Upper lobe of right lung (tissue), 1 donor: Measurements from ENCODE around the gene ALK. TPM values are rescaled to one million over a fixed set of nuclear protein-coding genes. Genes with fewer than 3 reads are reported as not detected.

Experiments used
- ATAC-seq: fragments of 200-7000 bp; cut with Tn5 transposase; one replicate; pipeline ENCODE4 v1.9.1; 2020; ENCODE audit warnings: mild to moderate bottlenecking, moderate library complexity
- DNase-seq: peaks from one replicate; pipeline ENCODE4 v3.0.0-alpha.2; 2020
- H3K27ac ChIP-seq: fragments of 200-600 bp; one replicate; pipeline ENCODE4 v1.8.0; 2022
- H3K27me3 ChIP-seq: fragments of 200-600 bp; one replicate; pipeline ENCODE4 v1.8.0; 2022; ENCODE audit warnings: mild to moderate bottlenecking
- H3K36me3 ChIP-seq: fragments of 200-600 bp; one replicate; pipeline ENCODE4 v1.8.0; 2022
- H3K4me1 ChIP-seq: fragments of 200-600 bp; one replicate; pipeline ENCODE4 v1.8.0; 2022
- H3K4me3 ChIP-seq: fragments of 200-600 bp; one replicate; pipeline ENCODE4 v1.8.0; 2022; ENCODE audit warnings: mild to moderate bottlenecking
- H3K9me3 ChIP-seq: fragments of 200-600 bp; one replicate; pipeline ENCODE4 v1.8.0; 2022
- intact Hi-C: fragments of 100-400 bp; cut with DNase I; formaldehyde crosslinking; loops from one replicate; pipeline ENCODE4 v1.11.0; 2022
- total RNA-seq: library from RNA; stranded (reverse); fragmentation: NEBNext Ultra II Directional; extraction: Animal tissue kit (Norgen Biotek cat#: 25700); gene quantifications from one replicate; pipeline ENCODE4 v1.2.1, GENCODE V29; 2021
- TF ChIP-seq, protein P1 (sequence below): fragments of 200-600 bp; IDR thresholded peaks from one replicate; pipeline ENCODE4 v1.8.0; 2022; ENCODE audit warnings: antibody characterized with exemption
- donor health status: DM: no; HTN: yes; CAD: no; lungs with severe emphysema.

The ALK gene
- total RNA-seq, 1 donor from 2014 or later, result not detected

DNA sequence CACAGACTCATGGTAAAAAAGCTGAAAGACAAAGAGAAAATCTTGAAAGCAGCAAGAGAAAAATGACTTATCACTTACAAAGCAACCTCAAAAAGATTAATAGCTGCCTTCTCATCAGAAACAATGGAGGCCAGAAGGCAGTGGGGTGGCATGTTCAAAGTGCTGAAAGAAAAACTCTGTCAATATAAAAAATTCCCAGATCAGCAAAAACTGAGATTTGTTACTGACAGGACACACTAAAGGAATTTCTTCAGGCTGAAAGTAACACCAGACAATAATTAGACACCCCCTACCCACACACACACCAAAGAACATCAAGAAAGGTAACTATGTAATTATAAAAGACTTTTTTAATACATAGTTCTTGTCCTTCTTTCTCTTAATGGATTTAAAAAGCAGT, 495.0 kb downstream of the ALK start:
- TF ChIP-seq, protein P1, sequence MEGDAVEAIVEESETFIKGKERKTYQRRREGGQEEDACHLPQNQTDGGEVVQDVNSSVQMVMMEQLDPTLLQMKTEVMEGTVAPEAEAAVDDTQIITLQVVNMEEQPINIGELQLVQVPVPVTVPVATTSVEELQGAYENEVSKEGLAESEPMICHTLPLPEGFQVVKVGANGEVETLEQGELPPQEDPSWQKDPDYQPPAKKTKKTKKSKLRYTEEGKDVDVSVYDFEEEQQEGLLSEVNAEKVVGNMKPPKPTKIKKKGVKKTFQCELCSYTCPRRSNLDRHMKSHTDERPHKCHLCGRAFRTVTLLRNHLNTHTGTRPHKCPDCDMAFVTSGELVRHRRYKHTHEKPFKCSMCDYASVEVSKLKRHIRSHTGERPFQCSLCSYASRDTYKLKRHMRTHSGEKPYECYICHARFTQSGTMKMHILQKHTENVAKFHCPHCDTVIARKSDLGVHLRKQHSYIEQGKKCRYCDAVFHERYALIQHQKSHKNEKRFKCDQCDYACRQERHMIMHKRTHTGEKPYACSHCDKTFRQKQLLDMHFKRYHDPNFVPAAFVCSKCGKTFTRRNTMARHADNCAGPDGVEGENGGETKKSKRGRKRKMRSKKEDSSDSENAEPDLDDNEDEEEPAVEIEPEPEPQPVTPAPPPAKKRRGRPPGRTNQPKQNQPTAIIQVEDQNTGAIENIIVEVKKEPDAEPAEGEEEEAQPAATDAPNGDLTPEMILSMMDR, result no peak
- H3K36me3 ChIP-seq, result no peaks in the 10 kb centered on the region
- no peak overlapping the region for H3K4me3 ChIP-seq
- ATAC-seq (no peak), DNase-seq (no peak)
- no peak overlapping the region for H3K27ac ChIP-seq
- intact Hi-C loops, result no loop called here
- H3K27me3 ChIP-seq, result no peaks in the 10 kb centered on the region
- no peaks in the 10 kb centered on the region for H3K9me3 ChIP-seq
- no peaks in the 10 kb centered on the region for H3K4me1 ChIP-seq

DNA sequence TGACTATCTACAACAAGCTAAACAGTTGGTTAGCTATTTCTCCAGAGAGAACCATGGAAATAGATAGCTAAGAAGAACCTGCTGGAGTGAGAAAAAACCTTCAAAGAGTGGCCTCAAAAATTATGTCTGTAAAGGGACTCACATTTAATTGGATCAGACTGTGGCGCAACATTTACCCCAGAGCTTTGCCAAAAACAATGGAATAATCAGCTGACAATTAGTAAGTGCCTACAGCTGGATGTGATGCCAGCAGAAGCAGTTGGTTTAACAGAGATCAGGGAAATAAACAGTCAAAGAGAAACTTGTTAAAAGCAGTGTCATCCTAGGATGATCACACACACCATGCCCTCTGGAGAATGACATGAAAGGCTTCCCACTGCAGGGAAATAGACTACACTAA, 495.5 kb downstream of the ALK start:
- TF ChIP-seq, protein P1, result no peak
- intact Hi-C loops, result no loop called here
- Histone ChIP-seq H3K36me3 (no peaks in the 10 kb centered on the region), H3K27ac (no peak overlapping the region), H3K4me3 (no peak overlapping the region), H3K27me3 (no peaks in the 10 kb centered on the region), H3K9me3 (no peaks in the 10 kb centered on the region), H3K4me1 (no peaks in the 10 kb centered on the region)
- DNase-seq, result no peak
- ATAC-seq, result no peak

DNA sequence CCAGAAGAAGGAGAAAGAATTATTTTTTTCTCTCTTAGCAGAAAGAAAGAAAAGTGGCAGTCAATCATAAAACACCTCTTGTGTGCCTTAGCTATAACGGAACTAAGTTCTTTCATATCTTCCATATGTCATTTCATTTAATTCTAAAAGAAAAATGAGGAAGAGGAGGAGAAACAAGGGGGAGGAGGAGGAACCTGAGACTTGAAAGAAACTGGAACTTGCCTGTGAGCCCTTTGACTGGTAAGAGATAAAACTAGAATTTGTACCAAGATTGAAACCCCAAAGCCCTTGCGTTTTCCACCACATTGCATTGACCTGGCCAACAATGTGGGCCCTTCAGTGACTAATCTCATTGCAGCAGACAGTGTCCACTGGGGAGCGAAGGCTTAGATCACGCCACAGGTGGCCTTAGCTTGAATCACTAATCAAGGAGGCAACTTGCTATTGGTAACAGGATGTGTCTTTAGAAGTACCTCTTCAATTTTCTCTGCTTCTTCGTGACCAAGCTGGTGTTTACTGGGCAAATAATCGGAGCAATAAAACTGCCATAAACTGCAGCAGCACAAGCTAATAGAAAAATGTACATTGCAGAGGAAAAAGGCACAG, 498.2 kb downstream of the ALK start:
- Histone ChIP-seq H3K27ac (no peak overlapping the region), H3K4me3 (no peak overlapping the region), H3K27me3 (no peaks in the 10 kb centered on the region), H3K9me3 (no peaks in the 10 kb centered on the region), H3K36me3 (no peaks in the 10 kb centered on the region), H3K4me1 (no peaks in the 10 kb centered on the region)
- intact Hi-C loops, result no loop called here
- no peak for ATAC-seq
- TF ChIP-seq, protein P1, result no peak
- DNase-seq, result no peak

DNA sequence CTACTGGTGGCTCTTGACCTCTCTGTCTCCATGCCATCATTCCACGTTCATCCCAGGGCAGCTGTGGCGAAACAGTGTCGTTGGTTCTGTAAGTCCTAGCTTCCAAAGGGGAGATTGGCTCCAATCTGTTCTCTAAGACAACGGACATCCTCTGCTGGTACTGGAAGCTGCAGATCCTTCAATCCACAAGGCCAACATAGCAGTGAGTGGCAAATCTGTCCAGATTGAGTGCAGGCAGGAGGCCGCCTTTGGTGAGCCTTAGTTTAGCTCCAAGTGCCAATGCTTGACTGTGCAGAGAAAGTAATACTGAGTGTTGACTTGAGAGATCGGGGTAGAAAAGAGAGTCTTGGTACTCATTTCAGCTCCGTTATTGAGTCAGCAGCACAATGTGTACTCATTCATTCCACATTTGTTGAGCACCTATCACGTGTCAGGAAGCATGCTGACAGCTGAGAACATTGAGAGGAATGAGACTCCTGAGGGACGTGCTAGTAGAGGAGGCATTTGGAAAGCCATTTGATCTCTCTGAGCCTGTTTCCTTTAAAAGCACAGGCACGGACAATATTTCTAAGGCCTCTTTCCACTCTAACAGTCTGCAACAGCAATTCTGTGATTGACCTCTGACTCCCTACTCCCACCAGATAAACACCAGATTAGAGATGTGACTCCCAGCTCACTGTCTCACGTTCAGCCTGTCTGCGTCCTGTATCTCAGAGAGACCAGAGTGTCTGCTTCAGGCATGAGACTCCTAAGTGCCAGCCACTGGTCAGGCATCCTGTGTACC, 500.2 kb downstream of the ALK start:
- Histone ChIP-seq H3K4me3 (no peak overlapping the region), H3K9me3 (no peaks in the 10 kb centered on the region), H3K36me3 (no peaks in the 10 kb centered on the region), H3K27me3 (no peaks in the 10 kb centered on the region), H3K4me1 (no peaks in the 10 kb centered on the region), H3K27ac (no peak overlapping the region)
- DNase-seq (no peak), ATAC-seq (peak; percentile 73)
- intact Hi-C loops, result no loop called here
- TF ChIP-seq, protein P1, result no peak

DNA sequence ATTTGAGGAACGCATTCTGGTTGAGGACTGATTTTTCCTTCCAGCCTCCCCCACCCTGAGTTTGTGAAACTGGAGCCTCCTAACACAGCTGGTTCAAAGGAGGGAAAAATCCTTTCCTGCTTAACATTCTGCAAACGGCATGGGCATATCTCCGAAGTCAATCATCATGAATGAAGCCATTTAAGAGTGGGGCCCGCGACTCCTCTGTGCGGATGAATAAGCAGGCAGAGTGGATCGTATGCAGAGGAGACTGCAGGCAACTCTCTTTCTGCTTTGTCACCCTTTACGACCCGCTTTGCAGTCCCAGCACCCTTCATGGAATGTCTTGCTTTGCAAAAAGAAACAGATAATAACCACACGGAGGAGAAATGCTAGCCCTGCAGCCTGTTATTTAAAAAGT, 500.9 kb downstream of the ALK start:
- H3K9me3 ChIP-seq, result no peaks in the 10 kb centered on the region
- TF ChIP-seq, protein P1, result no peak
- H3K4me3 ChIP-seq, result no peak overlapping the region
- no peak for ATAC-seq
- H3K27me3 ChIP-seq, result no peaks in the 10 kb centered on the region
- no peaks in the 10 kb centered on the region for H3K4me1 ChIP-seq
- DNase-seq, result no peak
- no peaks in the 10 kb centered on the region for H3K36me3 ChIP-seq
- H3K27ac ChIP-seq, result no peak overlapping the region
- intact Hi-C loops, result no loop called here
